Kidney tubule cell (primary cell): ENCODE data around the gene RBMS1.

Experiments
- DNase-seq: peaks from one replicate; pipeline ENCODE4 v3.0.0-alpha.2; 2018; ENCODE audit warnings: low spot score

RBMS1 gene

GRCh38 chr2:160493227-160494028, at the start of gene RBMS1:
TSS of gene RBMS1 (minus strand) at chr2:160493807. CDS start at chr2:160493363, 444 bp downstream.
- peak; percentile 75 for DNase-seq

GRCh38 chr2:160541745-160542144, 48.1 kb upstream of the RBMS1 start:
- no peak for DNase-seq

GRCh38 chr2:160538559-160539355, 45.1 kb upstream of the RBMS1 start:
- DNase-seq = no peak

GRCh38 chr2:160538115-160538514, 44.5 kb upstream of the RBMS1 start:
- DNase-seq = no peak

GRCh38 chr2:160534996-160535395, 41.4 kb upstream of the RBMS1 start:
- DNase-seq = no peak

DNA sequence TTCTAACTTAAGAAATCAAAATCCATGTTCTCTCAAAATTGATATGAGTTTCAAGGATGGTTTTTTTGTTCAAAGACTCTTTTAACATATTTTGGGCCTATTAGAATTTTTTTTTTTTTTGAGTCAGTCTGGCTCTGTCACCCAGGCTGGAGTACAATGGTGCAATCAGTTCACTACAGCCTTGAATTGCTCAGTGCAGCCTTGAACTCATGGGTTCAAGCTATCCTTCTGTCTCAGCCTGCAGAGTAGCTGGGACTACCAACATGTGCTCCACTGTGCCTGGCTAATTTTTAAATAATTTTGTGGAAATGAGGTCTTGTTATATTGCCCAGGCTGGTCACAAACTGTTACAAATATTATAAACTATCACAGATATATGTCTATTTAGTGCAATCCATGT, 40.6 kb upstream of the RBMS1 start:
- no peak for DNase-seq

DNA sequence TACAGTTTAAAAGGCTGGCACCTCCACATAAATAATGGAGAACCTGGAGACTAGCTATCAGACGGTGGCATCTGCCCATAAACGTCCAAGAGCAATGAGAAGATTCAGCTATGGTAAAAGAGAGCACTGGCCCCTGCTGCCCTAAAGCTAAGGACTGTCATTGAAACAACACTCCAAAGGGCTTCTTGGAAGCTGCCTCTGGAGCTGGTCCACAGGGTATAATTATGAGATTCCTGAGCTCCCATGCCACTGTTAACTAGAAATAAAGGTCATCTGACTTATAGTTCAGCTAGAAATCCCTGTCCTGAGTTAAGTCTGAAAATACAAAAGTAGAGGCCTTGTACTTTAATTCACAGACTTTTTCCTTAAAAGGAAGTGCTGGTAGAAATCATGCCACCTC, 39.9 kb upstream of the RBMS1 start:
- no peak for DNase-seq

DNA sequence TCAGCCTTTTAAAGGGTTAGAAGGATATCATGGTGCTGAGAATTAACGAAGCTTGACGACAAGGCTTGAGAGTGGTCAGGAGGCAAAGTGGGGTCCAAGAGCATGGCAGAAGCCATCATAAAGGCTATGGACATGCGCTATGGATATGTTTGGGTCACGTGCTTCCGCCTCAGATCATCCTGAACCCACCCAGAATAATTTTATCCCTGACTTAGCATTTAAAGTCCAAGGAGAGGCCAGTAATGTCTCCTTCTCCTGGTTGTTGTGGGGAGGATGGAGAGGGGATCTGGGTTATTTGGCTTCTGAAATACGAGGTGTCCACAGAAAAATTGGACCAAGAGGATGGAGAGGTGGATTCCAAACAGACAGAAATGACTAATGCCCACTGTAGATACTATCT, 38.8 kb upstream of the RBMS1 start:
- no peak for DNase-seq

- peak; percentile 34 for DNase-seq
Observed at GRCh38 chr2:160522951-160523710, 29.5 kb upstream of the RBMS1 start.

GRCh38 chr2:160517731-160518130, 24.1 kb upstream of the RBMS1 start:
- DNase-seq = no peak

DNA sequence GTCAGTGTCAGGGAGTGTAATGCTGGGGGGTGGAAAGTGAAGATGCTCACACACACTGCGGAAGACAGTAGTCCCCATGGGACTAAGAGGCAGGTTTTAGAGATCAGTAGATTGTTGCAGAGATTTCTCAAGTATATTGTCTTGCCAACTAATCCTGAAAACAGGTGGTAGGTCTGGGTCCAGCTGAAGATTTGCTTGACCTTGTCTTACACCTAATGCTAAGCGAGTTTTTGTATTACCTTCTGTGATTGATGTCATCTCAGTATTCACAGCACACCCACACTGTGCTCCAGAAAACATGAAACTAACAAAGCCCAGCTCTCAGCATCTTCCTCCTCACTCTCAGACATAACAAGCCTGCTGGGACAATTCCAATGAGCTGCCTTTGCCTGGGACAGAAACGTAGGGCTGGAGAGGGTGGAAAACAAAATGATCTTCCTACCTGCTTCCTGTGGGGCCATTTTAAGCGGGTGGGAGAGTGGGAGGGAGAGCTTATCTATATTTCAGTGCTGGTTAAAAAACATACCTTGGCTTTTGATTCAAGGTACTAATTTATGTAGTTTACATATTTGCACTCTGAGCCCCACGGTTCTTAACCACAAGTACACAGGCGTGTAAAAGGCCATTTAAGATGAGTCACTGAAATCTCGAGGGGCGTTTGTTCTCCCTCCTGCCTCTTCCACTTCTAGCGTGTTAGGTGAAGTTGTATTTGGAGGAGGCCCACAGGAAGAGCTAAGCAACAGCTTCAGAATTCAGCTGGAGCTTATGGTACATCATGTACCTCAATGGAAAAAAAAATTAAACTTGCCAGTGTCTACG, 23.1 kb upstream of the RBMS1 start:
- DNase-seq = no peak

DNA sequence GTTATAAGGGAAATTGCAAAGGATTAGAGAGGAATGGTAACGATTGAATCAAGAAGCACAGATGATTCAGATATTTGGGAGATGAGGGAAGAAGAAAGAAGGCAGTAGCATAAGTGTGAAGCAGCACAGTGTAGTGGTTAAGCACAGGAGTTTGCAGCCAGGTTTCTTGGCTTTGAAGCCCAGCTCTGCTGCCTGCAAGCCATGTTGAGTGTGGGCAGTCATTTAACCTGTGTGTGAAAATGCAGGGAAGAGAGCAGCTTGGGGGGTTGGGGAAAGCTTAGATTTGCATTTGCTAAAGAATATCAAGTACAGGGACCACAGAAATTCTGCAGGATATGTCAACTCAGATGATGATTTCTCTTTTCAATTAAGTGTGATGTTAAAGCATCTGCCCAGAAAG, 21.5 kb upstream of the RBMS1 start:
- no peak for DNase-seq

- no peak for DNase-seq
Observed at GRCh38 chr2:160513120-160513519, 19.5 kb upstream of the RBMS1 start.

- DNase-seq = no peak
Observed at GRCh38 chr2:160512491-160512890, 18.9 kb upstream of the RBMS1 start.

DNA sequence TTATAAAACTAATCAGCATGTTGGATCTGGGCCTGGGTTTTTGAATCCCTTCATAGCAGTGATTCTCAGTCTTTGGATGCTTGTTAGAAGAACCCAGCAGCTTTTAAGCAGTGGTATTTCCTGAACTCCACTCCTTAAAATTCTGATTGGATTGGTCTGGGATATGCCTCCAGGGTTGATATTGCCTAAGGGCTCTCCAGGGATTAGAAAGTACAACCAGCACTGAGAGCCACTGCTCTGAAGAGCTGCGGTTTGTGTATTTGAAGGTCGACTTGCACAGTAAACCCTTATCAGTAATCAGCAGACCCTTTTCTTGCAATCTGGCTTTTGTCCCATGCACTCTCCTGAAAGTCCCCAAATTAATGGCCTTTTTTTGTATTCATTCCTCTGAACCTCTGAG, 17.0 kb upstream of the RBMS1 start:
- DNase-seq = no peak

DNA sequence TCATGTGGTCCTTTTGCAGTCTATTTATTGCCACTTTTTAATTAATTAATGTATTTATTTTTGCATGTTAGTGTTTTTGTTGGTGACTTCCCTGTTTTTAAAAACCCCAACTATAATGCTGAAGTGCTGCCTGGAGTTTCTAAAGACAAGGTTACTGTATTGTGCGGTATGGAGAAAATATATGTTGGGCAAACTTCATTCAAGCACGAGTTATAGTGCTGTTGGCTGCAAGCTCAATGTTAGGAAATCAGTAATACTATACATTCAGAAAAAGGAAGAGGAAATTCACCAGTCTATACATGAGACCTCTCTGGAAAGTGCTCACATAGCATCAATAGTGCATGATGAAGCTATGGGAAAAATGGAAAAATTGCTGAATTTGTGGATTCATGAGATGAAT, 15.4 kb upstream of the RBMS1 start:
- DNase-seq = no peak

DNA sequence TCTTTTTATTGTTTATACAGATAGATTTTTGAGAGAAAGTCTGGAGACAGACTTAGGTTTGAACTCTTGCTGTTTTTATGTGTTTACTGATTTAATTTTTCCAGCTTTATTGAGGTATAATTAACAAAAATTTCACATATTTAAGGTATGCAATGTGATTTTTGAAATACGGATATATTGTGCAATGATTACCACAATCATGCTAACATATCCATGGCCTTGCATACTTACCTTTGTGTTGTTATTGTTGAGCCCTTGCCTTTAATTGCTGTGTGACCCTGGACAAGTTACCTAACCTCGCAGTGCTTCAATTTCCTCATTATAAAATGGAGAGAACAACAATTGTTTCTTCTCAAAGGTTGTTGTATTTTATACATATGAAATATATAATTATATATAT, 13.9 kb upstream of the RBMS1 start:
- DNase-seq = no peak

DNA sequence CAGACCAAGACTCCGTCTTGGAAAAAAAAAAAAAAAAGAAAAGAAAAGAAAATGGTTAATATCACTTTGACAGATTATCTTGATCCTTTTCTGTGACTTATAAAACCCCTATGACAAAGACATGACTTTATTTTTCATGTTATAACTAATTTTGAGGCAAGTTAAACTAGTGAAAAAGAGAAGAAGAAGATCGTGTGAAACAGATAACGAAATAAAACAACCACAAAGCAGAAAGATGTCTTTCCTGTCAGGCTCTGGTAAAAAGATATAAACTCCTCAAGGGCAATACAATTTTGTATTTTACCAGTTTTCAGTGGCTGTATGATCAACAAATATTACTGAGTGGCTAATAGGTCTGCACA, 13.4 kb upstream of the RBMS1 start:
- DNase-seq = no peak

GRCh38 chr2:160506371-160507045, 12.9 kb upstream of the RBMS1 start:
- DNase-seq = no peak

- DNase-seq = no peak
Observed at GRCh38 chr2:160505256-160505655, 11.6 kb upstream of the RBMS1 start.

DNA sequence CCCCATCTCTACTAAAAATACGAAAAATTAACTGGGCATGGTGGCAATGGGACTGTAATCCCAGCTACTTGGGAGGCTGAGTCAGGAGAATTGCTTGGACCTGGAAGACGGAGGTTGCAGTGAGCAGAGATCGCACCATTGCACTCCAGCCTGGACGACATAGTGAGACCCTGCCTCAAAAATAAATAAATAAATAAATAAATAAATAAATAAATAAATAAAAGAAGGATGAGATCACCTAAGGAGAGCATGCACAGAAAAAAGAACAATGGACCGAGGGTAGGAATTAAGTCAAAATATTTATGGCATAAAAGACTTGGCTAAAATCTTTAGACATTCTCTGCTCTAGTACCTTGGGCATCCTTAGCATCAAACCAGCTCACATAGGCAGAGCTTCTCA, 8.9 kb upstream of the RBMS1 start:
- DNase-seq = no peak
